IMR-90 (cell line): Measurements from ENCODE around the gene THAP10. TPM values are rescaled to one million over a fixed set of nuclear protein-coding genes. Genes with fewer than 3 reads are reported as not detected.

ENCODE experiments used
- ATAC-seq: fragments of 200-7000 bp; cut with Tn5 transposase; 2 replicates; pipeline ENCODE4 v1.9.1; 2020; ENCODE audit warnings: low read depth, mild to moderate bottlenecking, moderate library complexity
- BruUV-seq: library from RNA; stranded (reverse); fragments of 400-500 nt; replicated peaks from 2 replicates; lab custom pipeline; 2021; lab: Mats Ljungman, UMichigan
- CTCF ChIA-PET: fragments of 300-600 bp; formaldehyde crosslinking; extraction: SDS; loops from one replicate; lab custom pipeline; 2021; ENCODE audit warnings: antibody characterized with exemption; lab: Yijun Ruan, JAX
- POLR2A ChIA-PET: fragments of 300-600 bp; sonication (Branson Sonifier 250); formaldehyde crosslinking; loops from one replicate; lab custom pipeline; 2022; ENCODE audit warnings: antibody characterized with exemption; ENCODE audit not compliant: unreplicated experiment; lab: Charles Lee
- DNase-seq: peaks from one replicate; pipeline ENCODE4 v3.0.0; 2013
- H2AFZ ChIP-seq: replicated peaks from 2 replicates; pipeline ENCODE3; 2013; ENCODE audit warnings: low read length, mild to moderate bottlenecking; ENCODE audit not compliant: poor library complexity
- H2AK5ac ChIP-seq: 2 replicates; pipeline ENCODE4 v1.6.1; 2013; ENCODE audit warnings: low read depth, low read length, inconsistent platforms
- H2AK9ac ChIP-seq: replicated peaks from 2 replicates; pipeline ENCODE3; 2013; ENCODE audit warnings: mild to moderate bottlenecking, low read depth, low read length, moderate library complexity; ENCODE audit not compliant: poor library complexity
- H2BK120ac ChIP-seq: 2 replicates; pipeline ENCODE4 v1.6.1; 2013; ENCODE audit warnings: low read depth, low read length, inconsistent platforms
- H2BK15ac ChIP-seq: 3 replicates; pipeline ENCODE4 v1.6.1; 2013; ENCODE audit warnings: low read depth, low read length, inconsistent platforms
- H2BK20ac ChIP-seq: 2 replicates; pipeline ENCODE4 v1.6.1; 2013; ENCODE audit warnings: low read depth, mild to moderate bottlenecking, inconsistent platforms, low read length, moderate library complexity
- H2BK5ac ChIP-seq: 2 replicates; pipeline ENCODE4 v1.6.1; 2013; ENCODE audit warnings: mild to moderate bottlenecking, low read depth, low read length, inconsistent platforms; ENCODE audit not compliant: poor library complexity, severe bottlenecking
- H3K14ac ChIP-seq: replicated peaks from 2 replicates; pipeline ENCODE4 v1.6.1; 2013; ENCODE audit warnings: low read depth, low read length, inconsistent platforms
- H3K18ac ChIP-seq: 2 replicates; pipeline ENCODE4 v1.6.1; 2013; ENCODE audit warnings: low read depth, low read length, control low read depth
- H3K23ac ChIP-seq: 2 replicates; pipeline ENCODE4 v1.6.1; 2013; ENCODE audit warnings: low read depth, low read length, inconsistent platforms
- H3K27ac ChIP-seq: 2 replicates; pipeline ENCODE4 v1.5.1; 2013; ENCODE audit warnings: mild to moderate bottlenecking, control low read depth, low read length; ENCODE audit not compliant: insufficient read depth
- H3K27me3 ChIP-seq: 2 replicates; pipeline ENCODE4 v1.6.1; 2013; ENCODE audit warnings: low read length; ENCODE audit not compliant: control insufficient read depth, insufficient read depth
- H3K36me3 ChIP-seq: 2 replicates; pipeline ENCODE4 v1.6.1; 2013; ENCODE audit warnings: low read length, mixed read lengths; ENCODE audit not compliant: control insufficient read depth, insufficient read depth
- H3K4ac ChIP-seq: 2 replicates; pipeline ENCODE4 v1.6.1; 2013; ENCODE audit warnings: low read depth, low read length, inconsistent platforms
- H3K4me1 ChIP-seq: 2 replicates; pipeline ENCODE4 v1.6.1; 2013; ENCODE audit warnings: low read length, mixed read lengths; ENCODE audit not compliant: control insufficient read depth, insufficient read depth
- H3K4me2 ChIP-seq: 2 replicates; pipeline ENCODE4 v1.6.1; 2013; ENCODE audit warnings: low read depth, mild to moderate bottlenecking, control low read depth, low read length, moderate library complexity
- H3K4me3 ChIP-seq: 2 replicates; pipeline ENCODE4 v1.5.1; 2013; ENCODE audit warnings: low read depth, mild to moderate bottlenecking, control low read depth, low read length, moderate library complexity; ENCODE audit not compliant: insufficient read depth
- H3K56ac ChIP-seq: 2 replicates; pipeline ENCODE4 v1.6.1; 2013; ENCODE audit warnings: low read length, inconsistent platforms; ENCODE audit not compliant: insufficient read depth; ENCODE audit errors: extremely low read depth
- H3K79me1 ChIP-seq, 2 experiments: 2 replicates each; pipeline ENCODE4 v1.6.1; 2013; ENCODE audit warnings: low read length in 2 of 2, inconsistent platforms in 1 of 2, low read depth in 1 of 2
- H3K9ac ChIP-seq: 2 replicates; pipeline ENCODE4 v1.6.1; 2013; ENCODE audit warnings: low read depth, low read length, control low read depth
- H3K9me1 ChIP-seq: 2 replicates; pipeline ENCODE4 v1.6.1; 2013; ENCODE audit warnings: low read length, inconsistent platforms; ENCODE audit not compliant: insufficient read depth
- H3K9me3 ChIP-seq: 2 replicates; pipeline ENCODE4 v1.6.1; 2013; ENCODE audit warnings: low read length; ENCODE audit not compliant: control insufficient read depth, insufficient read depth
- H4K20me1 ChIP-seq: 2 replicates; pipeline ENCODE4 v1.6.1; 2013; ENCODE audit warnings: low read length, inconsistent platforms; ENCODE audit not compliant: insufficient read depth
- H4K5ac ChIP-seq: 2 replicates; pipeline ENCODE4 v1.6.1; 2013; ENCODE audit warnings: mild to moderate bottlenecking, low read depth, low read length, control low read depth
- H4K8ac ChIP-seq, 2 experiments: 2 replicates each; pipeline ENCODE4 v1.6.1; 2013; ENCODE audit warnings: low read depth in 2 of 2, low read length in 2 of 2, control low read depth in 1 of 2, inconsistent platforms in 1 of 2
- H4K91ac ChIP-seq: 2 replicates; pipeline ENCODE4 v1.6.1; 2013; ENCODE audit warnings: low read depth, low read length, inconsistent platforms; ENCODE audit not compliant: insufficient read depth
- CEBPB ChIP-seq: IDR thresholded peaks from 2 replicates; pipeline ENCODE4 v1.6.1; 2012; ENCODE audit warnings: low read depth, low read length, improper control_type of control experiment
- MXI1 ChIP-seq: IDR thresholded peaks from 2 replicates; pipeline ENCODE4 v1.6.1; 2012; ENCODE audit warnings: low read depth, mild to moderate bottlenecking, low read length, moderate library complexity, borderline replicate concordance
- WGBS, 2 experiments: methylation state at CpG; one replicate each; pipeline versions ENCODE4 v1.1.5 to v1.1.7; 2013; ENCODE audit warnings: missing lambda C conversion rate in 2 of 2; ENCODE audit not compliant: insufficient read length in 1 of 2; ENCODE audit errors: extremely low coverage in 2 of 2; 5-methylcytosine and 5-hydroxymethylcytosine counted together
- dilution Hi-C: fragments of 300-500 bp; cut with HindIII; formaldehyde crosslinking; loops from one replicate; pipeline ENCODE4 v1.14.3; 2018; ENCODE audit warnings: low sequenced_read_pairs; ENCODE audit not compliant: unreplicated experiment
- in situ Hi-C: fragments of 300-500 bp; cut with MboI; formaldehyde crosslinking; loops from 3 replicates; pipeline ENCODE4 v1.14.3; 2019; ENCODE audit warnings: low sequenced_read_pairs, inconsistent platforms, mixed read lengths
- intact Hi-C: fragments of 100-400 bp; cut with micrococcal nuclease; formaldehyde crosslinking; loops from 2 replicates; pipeline ENCODE4 v1.10.0; 2022
- polyA plus RNA-seq, 3 experiments: library from polyadenylated mRNA; depleted of rRNA; stranded (reverse); fragments of >200 nt; gene quantifications; 2 replicates each; pipeline ENCODE4 v1.2.3, GENCODE V29; 2012; ENCODE audit warnings: low replicate concordance in 1 of 3
- total RNA-seq: library from RNA; depleted of rRNA; stranded (reverse); fragments of >200 nt; gene quantifications from 2 replicates; pipeline ENCODE4 v1.2.3, GENCODE V29; 2012

Gene THAP10
- total and polyA plus RNA-seq, 2 of the 4 experiments (the other 2 are of a cell fraction): 2.3 to 2.8 TPM

- peak; percentile 67 for TF ChIP-seq CEBPB
These were observed 39.5 kb downstream of the THAP10 start (continued) for GRCh38 chr15:70852501-70853317.

- Histone ChIP-seq H2BK5ac (peak overlapping the region; percentile 95), H2AK9ac (peak overlapping the region; percentile 31), H4K91ac (0 out of 2 replicates have a peak overlapping the region, but pooled peaks have one; percentile 14), H3K9me1 (peaks cover 9% of the 10 kb centered on the region), H3K79me1 (peaks cover 15 to 51% of the 10 kb centered on the region in 2 experiments), H3K4me3 (0 out of 2 replicates have a peak overlapping the region, but pooled peaks have one; percentile 95), H4K8ac (peak overlapping the region in 1 of 2 experiments; percentile 36; a peak in 1 of 4 replicates), H3K36me3 (peaks cover 8% of the 10 kb centered on the region), H3K27ac (peak overlapping the region; percentile 44), H2BK20ac (no peak overlapping the region), H3K9ac (peak overlapping the region; percentile 97; the same call in 1 of the 2 replicates), H2BK15ac (no peak overlapping the region), H2AK5ac (peak overlapping the region; percentile 73), H3K23ac (peak overlapping the region; percentile 78), H3K56ac (no peak overlapping the region), H3K27me3 (no peaks in the 10 kb centered on the region), H4K5ac (no peak overlapping the region), H3K9me3 (no peaks in the 10 kb centered on the region), H2BK120ac (peak overlapping the region; percentile 4; the same call in 1 of the 2 replicates), H3K14ac (peak overlapping the region; percentile 72), H3K4me2 (peak overlapping the region; percentile 95), H4K20me1 (peaks cover 25% of the 10 kb centered on the region), H3K18ac (0 out of 2 replicates have a peak overlapping the region, but pooled peaks have one; percentile 30), H3K4ac (peak overlapping the region; percentile 26; the same call in 1 of the 2 replicates), H2AFZ (no peak overlapping the region), H3K4me1 (peaks cover 16% of the 10 kb centered on the region)
- BruUV-seq: no TSS peak
- DNase-seq (no peak), ATAC-seq (no peak)
- 100% methylated on average over 2 of the region's 6 CpGs; no CpG with 5 or more reads in 1 of the 2 experiments for WGBS, 2 experiments
- TF ChIP-seq MXI1: no peak
- intact Hi-C loops (no loop called here), dilution Hi-C loops (no loop called here), in situ Hi-C loops (no loop called here)
- POLR2A ChIA-PET: interaction anchor here (0.6 kb wide), 1 partner anchor 137 kb away, joined by 4 read pairs; no protein-coding TSS in a partner anchor
- CTCF ChIA-PET: interaction anchor here (0.5 to 1.1 kb wide), 3 partner anchors 13 to 127 kb away, joined by 3 to 5 read pairs (median 4); no protein-coding TSS in a partner anchor
These were observed 40.3 kb downstream of the THAP10 start for GRCh38 chr15:70851889-70852288.
